HFFc6 (cell line): ENCODE measurements around the gene S1PR3. TPM values are rescaled to one million over a fixed set of nuclear protein-coding genes. Genes with fewer than 3 reads are reported as not detected.

Source experiments
- DNase-seq: peaks from one replicate; pipeline ENCODE4 v3.0.0-alpha.2; 2018
- H3K27ac Mint-ChIP-seq: 2 replicates; pipeline ENCODE4 v1.8.0; 2020; ENCODE audit warnings: mild to moderate bottlenecking, mixed read lengths
- H3K27me3 Mint-ChIP-seq: 2 replicates; pipeline ENCODE4 v1.8.0; 2021; ENCODE audit warnings: mild to moderate bottlenecking, moderate library complexity, mixed read lengths; ENCODE audit not compliant: insufficient read depth
- H3K36me3 Mint-ChIP-seq: 2 replicates; pipeline ENCODE4 v1.8.0; 2021; ENCODE audit warnings: low read depth, mixed read lengths
- H3K4me1 Mint-ChIP-seq: 2 replicates; pipeline ENCODE4 v1.8.0; 2020; ENCODE audit warnings: low read depth, mixed read lengths
- H3K4me3 Mint-ChIP-seq: 2 replicates; pipeline ENCODE4 v1.8.0; 2020; ENCODE audit warnings: mild to moderate bottlenecking, moderate library complexity, mixed read lengths
- H3K9me3 Mint-ChIP-seq: 2 replicates; pipeline ENCODE4 v1.8.0; 2020; ENCODE audit warnings: mild to moderate bottlenecking, mixed read lengths
- CTCF ChIP-seq: fragments of 200-600 bp; sonication (generic); IDR thresholded peaks from 2 replicates; pipeline ENCODE4 v1.5.0; 2021; ENCODE audit warnings: antibody characterized with exemption, mild to moderate bottlenecking
- total RNA-seq, 6 experiments: library from RNA; stranded (reverse); fragmentation: NEBNext Ultra II Directional; extraction: Animal tissue kit (Norgen Biotek cat#: 25700); gene quantifications; 2 replicates in 1 of 6; 3 replicates in 5 of 6; pipeline ENCODE4 v1.2.3, GENCODE V29; 2021

S1PR3 gene
- total RNA-seq, 6 experiments from 2014 or later: 15.1 to 27.7 (median 23.9) TPM

- Mint-ChIP-seq H3K4me3 (no peak overlapping the region), H3K36me3 (no peaks in the 10 kb centered on the region), H3K27ac (no peak overlapping the region), H3K4me1 (no peaks in the 10 kb centered on the region), H3K27me3 (peaks cover 32% of the 10 kb centered on the region), H3K9me3 (no peaks in the 10 kb centered on the region)
- DNase-seq: no peak
- no peak for TF ChIP-seq CTCF
Observed at GRCh38 chr9:88960632-88961031, 30.6 kb upstream of the S1PR3 start.

- H3K9me3 Mint-ChIP-seq: no peaks in the 10 kb centered on the region
- H3K27me3 Mint-ChIP-seq: peaks cover 37% of the 10 kb centered on the region
- no peak overlapping the region for H3K4me3 Mint-ChIP-seq
- H3K4me1 Mint-ChIP-seq: no peaks in the 10 kb centered on the region
- TF ChIP-seq CTCF: no peak
- DNase-seq: no peak
- no peaks in the 10 kb centered on the region for H3K36me3 Mint-ChIP-seq
- no peak overlapping the region for H3K27ac Mint-ChIP-seq
Observed at GRCh38 chr9:88965473-88965872, 25.8 kb upstream of the S1PR3 start.

GRCh38 chr9:88966894-88967676, 24.2 kb upstream of the S1PR3 start:
- H3K4me1 Mint-ChIP-seq: no peaks in the 10 kb centered on the region
- DNase-seq: no peak
- no peak overlapping the region for H3K4me3 Mint-ChIP-seq
- H3K27me3 Mint-ChIP-seq: peaks cover 30% of the 10 kb centered on the region
- TF ChIP-seq CTCF: no peak
- H3K27ac Mint-ChIP-seq: no peak overlapping the region
- no peaks in the 10 kb centered on the region for H3K9me3 Mint-ChIP-seq
- no peaks in the 10 kb centered on the region for H3K36me3 Mint-ChIP-seq

GRCh38 chr9:88968799-88969198, 22.5 kb upstream of the S1PR3 start:
- no peak for DNase-seq
- Mint-ChIP-seq H3K9me3 (no peaks in the 10 kb centered on the region), H3K27me3 (peaks cover 24% of the 10 kb centered on the region), H3K27ac (no peak overlapping the region), H3K36me3 (no peaks in the 10 kb centered on the region), H3K4me3 (no peak overlapping the region), H3K4me1 (no peaks in the 10 kb centered on the region)
- no peak for TF ChIP-seq CTCF

- H3K4me3 Mint-ChIP-seq: no peak overlapping the region
- no peak for DNase-seq
- peaks cover 24% of the 10 kb centered on the region for H3K27me3 Mint-ChIP-seq
- no peak for TF ChIP-seq CTCF
- no peaks in the 10 kb centered on the region for H3K36me3 Mint-ChIP-seq
- no peaks in the 10 kb centered on the region for H3K4me1 Mint-ChIP-seq
- H3K9me3 Mint-ChIP-seq: no peaks in the 10 kb centered on the region
- no peak overlapping the region for H3K27ac Mint-ChIP-seq
Observed at GRCh38 chr9:88969646-88970373, 21.5 kb upstream of the S1PR3 start.
